Panc1 (cell line): ENCODE data around the gene SHANK2.

Source experiments
- POLR2AphosphoS5 ChIP-seq: IDR thresholded peaks from 2 replicates; pipeline ENCODE4 v1.6.1; 2012; ENCODE audit warnings: mild to moderate bottlenecking, low read depth, low read length, moderate library complexity
- SIN3A ChIP-seq: IDR thresholded peaks from 2 replicates; pipeline ENCODE4 v1.6.1; 2012; ENCODE audit warnings: low read depth, mild to moderate bottlenecking, low read length, moderate library complexity, borderline replicate concordance; ENCODE audit not compliant: insufficient read depth
- TCF7L2 ChIP-seq: IDR thresholded peaks from 2 replicates; pipeline ENCODE4 v1.6.1; 2011; ENCODE audit warnings: mild to moderate bottlenecking, low read depth, low read length, inconsistent platforms
- TF ChIP-seq, protein P1 (sequence below): fragments of 450-650 bp; IDR thresholded peaks from 2 replicates; pipeline ENCODE4 v1.5.1; 2017; ENCODE audit warnings: mild to moderate bottlenecking

DNA sequence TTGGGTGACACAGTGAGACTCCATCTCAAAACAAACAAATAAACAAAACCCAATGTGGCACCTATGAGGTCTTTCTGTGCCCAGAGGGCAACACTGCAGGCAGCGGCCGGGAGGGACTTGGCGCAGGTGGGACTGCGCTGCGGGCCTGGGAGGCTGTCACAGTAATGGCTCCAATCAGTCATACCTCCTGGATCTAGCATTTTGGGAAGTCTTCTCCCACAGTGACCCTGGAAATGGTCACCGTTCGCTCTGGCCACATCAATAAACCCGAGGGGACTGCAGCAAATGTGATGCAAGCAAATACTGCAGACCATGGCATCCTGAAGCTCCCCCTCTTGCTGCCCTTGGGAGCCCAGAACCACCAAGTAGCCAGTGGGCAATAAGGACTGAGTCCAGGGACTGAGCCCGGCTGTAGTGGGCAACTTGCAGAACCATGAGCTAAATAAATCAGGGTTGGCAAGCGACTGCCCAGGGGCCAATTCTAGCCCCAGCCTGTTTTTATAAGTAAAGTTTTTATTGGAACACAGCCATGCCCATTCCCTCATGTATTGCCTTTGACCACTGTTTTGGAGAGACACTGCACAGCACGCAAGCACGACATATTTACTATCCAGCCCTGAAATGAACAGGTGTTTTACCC, 15.4 kb downstream of the SHANK2 start:
- TF ChIP-seq, protein P1, sequence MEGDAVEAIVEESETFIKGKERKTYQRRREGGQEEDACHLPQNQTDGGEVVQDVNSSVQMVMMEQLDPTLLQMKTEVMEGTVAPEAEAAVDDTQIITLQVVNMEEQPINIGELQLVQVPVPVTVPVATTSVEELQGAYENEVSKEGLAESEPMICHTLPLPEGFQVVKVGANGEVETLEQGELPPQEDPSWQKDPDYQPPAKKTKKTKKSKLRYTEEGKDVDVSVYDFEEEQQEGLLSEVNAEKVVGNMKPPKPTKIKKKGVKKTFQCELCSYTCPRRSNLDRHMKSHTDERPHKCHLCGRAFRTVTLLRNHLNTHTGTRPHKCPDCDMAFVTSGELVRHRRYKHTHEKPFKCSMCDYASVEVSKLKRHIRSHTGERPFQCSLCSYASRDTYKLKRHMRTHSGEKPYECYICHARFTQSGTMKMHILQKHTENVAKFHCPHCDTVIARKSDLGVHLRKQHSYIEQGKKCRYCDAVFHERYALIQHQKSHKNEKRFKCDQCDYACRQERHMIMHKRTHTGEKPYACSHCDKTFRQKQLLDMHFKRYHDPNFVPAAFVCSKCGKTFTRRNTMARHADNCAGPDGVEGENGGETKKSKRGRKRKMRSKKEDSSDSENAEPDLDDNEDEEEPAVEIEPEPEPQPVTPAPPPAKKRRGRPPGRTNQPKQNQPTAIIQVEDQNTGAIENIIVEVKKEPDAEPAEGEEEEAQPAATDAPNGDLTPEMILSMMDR: no peak
- TF ChIP-seq TCF7L2 (no peak), POLR2AphosphoS5 (no peak), SIN3A (no peak)
